WTC11 (cell line): ENCODE data around the gene PSMB10. TPM values are rescaled to one million over a fixed set of nuclear protein-coding genes. Genes with fewer than 3 reads are reported as not detected.

ENCODE experiments used
- ATAC-seq: fragments of 200-7000 bp; cut with Tn5 transposase; 2 replicates; pipeline ENCODE4 v1.10.0; 2021; ENCODE audit warnings: mild to moderate bottlenecking, moderate library complexity
- CTCF ChIA-PET: fragments of 300-600 bp; sonication (Branson Sonifier 250); formaldehyde crosslinking; loops from one replicate; lab custom pipeline; 2021; ENCODE audit warnings: antibody characterized with exemption; lab: Charles Lee
- POLR2A ChIA-PET: fragments of 350-600 bp; sonication (Branson Sonifier 250); formaldehyde crosslinking; loops from one replicate; lab custom pipeline; 2021; ENCODE audit warnings: antibody characterized with exemption; lab: Charles Lee
- DNase-seq: peaks from one replicate; pipeline ENCODE4 v3.0.0; 2021; ENCODE audit warnings: low spot score
- H3K27ac Mint-ChIP-seq: 2 replicates; pipeline ENCODE4 v1.8.0; 2021; ENCODE audit warnings: mixed read lengths
- H3K27me3 Mint-ChIP-seq: 2 replicates; pipeline ENCODE4 v1.8.0; 2021; ENCODE audit warnings: low read depth, mild to moderate bottlenecking, moderate library complexity, mixed read lengths
- H3K36me3 Mint-ChIP-seq: 2 replicates; pipeline ENCODE4 v1.8.0; 2021; ENCODE audit warnings: mixed read lengths
- H3K4me1 Mint-ChIP-seq: 2 replicates; pipeline ENCODE4 v1.8.0; 2022; ENCODE audit warnings: mixed read lengths
- H3K4me3 Mint-ChIP-seq: 2 replicates; pipeline ENCODE4 v1.8.0; 2021; ENCODE audit warnings: mild to moderate bottlenecking, moderate library complexity, mixed read lengths
- H3K9me3 Mint-ChIP-seq: 2 replicates; pipeline ENCODE4 v1.8.0; 2021; ENCODE audit warnings: mixed read lengths
- ATF3 ChIP-seq: sonication (generic); formaldehyde crosslinking; conservative IDR thresholded peaks from 2 replicates; pipeline ENCODE4 v1.8.1; 2022; ENCODE audit warnings: mild to moderate bottlenecking, missing genetic modification reagents
- CDX4 ChIP-seq: fragments of 250-450 bp; sonication (Bioruptor Pico); IDR thresholded peaks from 2 replicates; pipeline ENCODE4 v1.9.0; 2021; ENCODE audit warnings: moderate library complexity, mild to moderate bottlenecking, inconsistent platforms, borderline replicate concordance
- CREB1 ChIP-seq: sonication (generic); formaldehyde crosslinking; IDR thresholded peaks from 2 replicates; pipeline ENCODE4 v1.8.0; 2023; ENCODE audit warnings: mild to moderate bottlenecking, missing genetic modification reagents
- FOXP1 ChIP-seq: sonication (generic); formaldehyde crosslinking; IDR thresholded peaks from 2 replicates; pipeline ENCODE4 v1.8.0; 2022; ENCODE audit warnings: missing genetic modification reagents, mild to moderate bottlenecking, moderate library complexity, borderline replicate concordance
- GABPB1 ChIP-seq: sonication (generic); formaldehyde crosslinking; IDR thresholded peaks from 2 replicates; pipeline ENCODE4 v1.8.1; 2023; ENCODE audit warnings: mild to moderate bottlenecking, missing genetic modification reagents
- KAT7 ChIP-seq: sonication (generic); formaldehyde crosslinking; IDR thresholded peaks from 2 replicates; pipeline ENCODE4 v1.8.1; 2023; ENCODE audit warnings: missing genetic modification reagents, mild to moderate bottlenecking, borderline replicate concordance
- OVOL2 ChIP-seq: fragments of 250-450 bp; sonication (Bioruptor Pico); IDR thresholded peaks from 2 replicates; pipeline ENCODE4 v1.9.0; 2021; ENCODE audit warnings: mild to moderate bottlenecking, borderline replicate concordance
- PRDM15 ChIP-seq: sonication (generic); formaldehyde crosslinking; IDR thresholded peaks from 2 replicates; pipeline ENCODE4 v1.8.0; 2022; ENCODE audit warnings: missing genetic modification reagents
- SMAD3 ChIP-seq: sonication (generic); formaldehyde crosslinking; IDR thresholded peaks from 2 replicates; pipeline ENCODE4 v1.8.0; 2022; ENCODE audit warnings: missing genetic modification reagents, mild to moderate bottlenecking, borderline replicate concordance
- SP1 ChIP-seq: sonication (generic); formaldehyde crosslinking; conservative IDR thresholded peaks from 2 replicates; pipeline ENCODE4 v1.8.1; 2022; ENCODE audit warnings: missing genetic modification reagents
- TEAD1 ChIP-seq: sonication (generic); formaldehyde crosslinking; IDR thresholded peaks from 2 replicates; pipeline ENCODE4 v1.8.0; 2022; ENCODE audit warnings: mild to moderate bottlenecking, missing genetic modification reagents
- USF1 ChIP-seq: sonication (generic); formaldehyde crosslinking; IDR thresholded peaks from 2 replicates; pipeline ENCODE4 v1.8.0; 2022; ENCODE audit warnings: mild to moderate bottlenecking, missing genetic modification reagents
- USF2 ChIP-seq: sonication (generic); formaldehyde crosslinking; IDR thresholded peaks from 2 replicates; pipeline ENCODE4 v1.8.1; 2023; ENCODE audit warnings: mild to moderate bottlenecking, missing genetic modification reagents, moderate library complexity
- ZBTB21 ChIP-seq: sonication (generic); formaldehyde crosslinking; IDR thresholded peaks from 2 replicates; pipeline ENCODE4 v1.8.1; 2023; ENCODE audit warnings: mild to moderate bottlenecking, missing genetic modification reagents, borderline replicate concordance
- ZBTB43 ChIP-seq: sonication (generic); formaldehyde crosslinking; IDR thresholded peaks from 2 replicates; pipeline ENCODE4 v1.8.1; 2023; ENCODE audit warnings: mild to moderate bottlenecking, missing genetic modification reagents
- ZNF121 ChIP-seq: sonication (generic); formaldehyde crosslinking; IDR thresholded peaks from 2 replicates; pipeline ENCODE4 v1.8.0; 2023; ENCODE audit warnings: missing genetic modification reagents
- ZNF317 ChIP-seq: sonication (generic); formaldehyde crosslinking; IDR thresholded peaks from 2 replicates; pipeline ENCODE4 v1.8.1; 2023; ENCODE audit warnings: low read depth, mild to moderate bottlenecking, moderate library complexity, missing genetic modification reagents, borderline replicate concordance
- total RNA-seq: library from RNA; stranded (reverse); gene quantifications from 3 replicates; pipeline ENCODE4 v1.2.3, GENCODE V29; 2021

PSMB10 gene
- total RNA-seq, 1 experiment from 2014 or later = 40.9 TPM

- no peaks in the 10 kb centered on the region for H3K9me3 Mint-ChIP-seq
- TF ChIP-seq USF1 (CRISPR knock-in tag) = no peak
- no peak for TF ChIP-seq ZBTB43 (CRISPR knock-in tag)
- TF ChIP-seq OVOL2 (CRISPR knock-in tag) = no peak
- no peak for TF ChIP-seq PRDM15 (CRISPR knock-in tag)
- TF ChIP-seq KAT7 (CRISPR knock-in tag) = no peak
- TF ChIP-seq SP1 (CRISPR knock-in tag) = no peak
- no peak for TF ChIP-seq CDX4 (CRISPR knock-in tag)
- TF ChIP-seq FOXP1 (CRISPR knock-in tag) = no peak
- TF ChIP-seq SMAD3 (CRISPR knock-in tag) = no peak
- TF ChIP-seq ZBTB21 = no peak
- POLR2A ChIA-PET = no interaction called here
- ATAC-seq (no peak), DNase-seq (no peak)
- H3K27ac Mint-ChIP-seq = no peak overlapping the region
- H3K4me3 Mint-ChIP-seq = no peak overlapping the region
- CTCF ChIA-PET = interaction anchor here (0.9 to 1.4 kb wide), 3 partner anchors 34 to 161 kb away, joined by 3 to 4 read pairs (median 3); partner anchors contain the start of gene LCAT
- H3K27me3 Mint-ChIP-seq = peaks cover 8% of the 10 kb centered on the region; the same call in 1 of the 2 replicates
- H3K4me1 Mint-ChIP-seq = no peaks in the 10 kb centered on the region; the same call in 1 of the 2 replicates
- no peaks in the 10 kb centered on the region for H3K36me3 Mint-ChIP-seq
Observed at GRCh38 chr16:67977469-67978227, 41.0 kb upstream of the PSMB10 start.

GRCh38 chr16:67977005-67977404 is 40.4 kb upstream of the PSMB10 start:
- ChIA-PET POLR2A (no interaction called here), CTCF (interaction anchor here (1.4 kb wide), 1 partner anchor 64 kb away, joined by 4 read pairs; no protein-coding TSS in a partner anchor)
- H3K4me3 Mint-ChIP-seq = no peak overlapping the region

More at GRCh38 chr16:67977005-67977404, 40.4 kb upstream of the PSMB10 start:
- TF ChIP-seq TEAD1 (no peak), ZNF317 (no peak), GABPB1 (CRISPR knock-in tag) (no peak), CREB1 (CRISPR knock-in tag) (no peak), USF2 (CRISPR knock-in tag) (no peak), ATF3 (no peak), ZNF121 (CRISPR knock-in tag) (no peak)
- TF ChIP-seq, all 79 proteins: peak for 0
- no peak for ATAC-seq
- Mint-ChIP-seq H3K27ac (no peak overlapping the region), H3K4me1 (no peaks in the 10 kb centered on the region; the same call in 1 of the 2 replicates), H3K36me3 (no peaks in the 10 kb centered on the region), H3K27me3 (peaks cover 8% of the 10 kb centered on the region; the same call in 1 of the 2 replicates), H3K9me3 (no peaks in the 10 kb centered on the region)
- no peak for DNase-seq
